HG03139 (cell line): Measurements from ENCODE around the gene DLG2.
A peak's percentile ranks its signal among the peaks of the same experiment; 100 is the strongest.
"Not testable (repeated sequence)": the region's sequence is repeated elsewhere in the genome, so short reads cannot be mapped to it uniquely, and the experiment has no call there.

ENCODE experiments used
- ATAC-seq: cut with Tn5 transposase; IDR thresholded peaks from one replicate; pipeline ENCODE4 v1.9.1; 2021; ENCODE audit not compliant: unreplicated experiment

Gene DLG2

GRCh38 chr11:84313830-84314359 lies 1313.2 kb downstream of the DLG2 start:
- no peak for ATAC-seq

GRCh38 chr11:84310268-84310667 lies 1316.9 kb downstream of the DLG2 start:
- no peak for ATAC-seq

- not testable (repeated sequence) for ATAC-seq
These were observed 1318.7 kb downstream of the DLG2 start for GRCh38 chr11:84308491-84308890.

- no peak for ATAC-seq
These were observed 1327.1 kb downstream of the DLG2 start for GRCh38 chr11:84300092-84300491.

GRCh38 chr11:84297570-84297969 lies 1329.6 kb downstream of the DLG2 start:
- ATAC-seq: no peak

- ATAC-seq: no peak
These were observed 1331.3 kb downstream of the DLG2 start for GRCh38 chr11:84295815-84296214.

- ATAC-seq: no peak
These were observed 1334.2 kb downstream of the DLG2 start for GRCh38 chr11:84292955-84293354.

- ATAC-seq: no peak
These were observed 1335.1 kb downstream of the DLG2 start for GRCh38 chr11:84292006-84292405.

- no peak for ATAC-seq
These were observed 1336.5 kb downstream of the DLG2 start for GRCh38 chr11:84290647-84291046.

GRCh38 chr11:84289381-84289906 lies 1337.7 kb downstream of the DLG2 start:
- peak; percentile 99 for ATAC-seq

GRCh38 chr11:84273541-84273940 lies 1353.6 kb downstream of the DLG2 start:
- no peak for ATAC-seq

- ATAC-seq: no peak
These were observed 1356.7 kb downstream of the DLG2 start for GRCh38 chr11:84270466-84270865.

GRCh38 chr11:84264066-84264465 lies 1363.1 kb downstream of the DLG2 start:
- no peak for ATAC-seq

- no peak for ATAC-seq
These were observed 1365.4 kb downstream of the DLG2 start for GRCh38 chr11:84261707-84262106.

- ATAC-seq: no peak
These were observed 1366.3 kb downstream of the DLG2 start for GRCh38 chr11:84260862-84261261.

- no peak for ATAC-seq
These were observed 1370.5 kb downstream of the DLG2 start for GRCh38 chr11:84256618-84257017.

GRCh38 chr11:84255483-84255882 lies 1371.7 kb downstream of the DLG2 start:
- no peak for ATAC-seq

- ATAC-seq: no peak
These were observed 1376.1 kb downstream of the DLG2 start for GRCh38 chr11:84250834-84251613.

GRCh38 chr11:84249344-84250135 lies 1377.6 kb downstream of the DLG2 start:
- no peak for ATAC-seq

GRCh38 chr11:84247926-84248325 lies 1379.2 kb downstream of the DLG2 start:
- ATAC-seq: no peak

- no peak for ATAC-seq
These were observed 1380.0 kb downstream of the DLG2 start for GRCh38 chr11:84247129-84247528.
